A549 (cell line): ENCODE data around the gene TBC1D24.

Experiments used
- CTCF ChIP-seq: fragments of >200 bp; sonication (Bioruptor Twin); formaldehyde crosslinking; IDR thresholded peaks from 3 replicates; pipeline ENCODE4 v1.5.1; 2016
- HDAC2 ChIP-seq: fragments of 200-600 bp; sonication (generic); IDR thresholded peaks from 2 replicates; pipeline ENCODE4 v1.6.1; 2016
- JUN ChIP-seq, 2 experiments: fragments of >200 bp; sonication (Bioruptor Twin); formaldehyde crosslinking; IDR thresholded peaks; 2 replicates in 1 of 2; 3 replicates in 1 of 2; pipeline ENCODE4 v1.6.1; 2016 to 2017
- MYC ChIP-seq: IDR thresholded peaks from 2 replicates; pipeline ENCODE4 v1.6.1; 2012; ENCODE audit warnings: mild to moderate bottlenecking, inconsistent platforms, low read length, improper control_type of control experiment, borderline replicate concordance
- POLR2A ChIP-seq: IDR thresholded peaks from 2 replicates; pipeline ENCODE4 v1.6.1; 2012; ENCODE audit warnings: mild to moderate bottlenecking, low read length
- RAD21 ChIP-seq, 2 experiments: fragments of >200 bp in 1 of 2; sonication (Bioruptor Twin) in 1 of 2; formaldehyde crosslinking in 1 of 2; IDR thresholded peaks in 1 of 2; conservative IDR thresholded peaks in 1 of 2; 2 replicates in 1 of 2; 3 replicates in 1 of 2; pipeline ENCODE4 v1.6.1; 2012 to 2018; ENCODE audit warnings: inconsistent platforms in 1 of 2
- USF2 ChIP-seq: fragments of 450-650 bp; IDR thresholded peaks from 2 replicates; pipeline ENCODE4 v1.6.1; 2014; ENCODE audit warnings: antibody characterized with exemption
- ZFP36 ChIP-seq: fragments of 450-650 bp; IDR thresholded peaks from 2 replicates; pipeline ENCODE4 v1.6.1; 2014; ENCODE audit warnings: borderline replicate concordance; ENCODE audit not compliant: partially characterized antibody

- no peak for TF ChIP-seq USF2
- TF ChIP-seq CTCF, result no peak
- TF ChIP-seq RAD21 (conservative IDR thresholded peaks at IDR 0.05 in 1 of 2, IDR thresholded peaks at IDR 0.05 in 1 of 2), result no peak
- no peak for TF ChIP-seq JUN (IDR thresholded peaks at IDR 0.05)
- no peak for TF ChIP-seq MYC
- TF ChIP-seq ZFP36, result no peak
- no peak for TF ChIP-seq POLR2A
- TF ChIP-seq HDAC2, result no peak
These were observed 40.4 kb downstream of the TBC1D24 start for GRCh38 chr16:2515180-2515851.
